GM21515 (cell line): ENCODE data around the gene PSD.

Experiments used
- ATAC-seq: cut with Tn5 transposase; IDR thresholded peaks from one replicate; pipeline ENCODE4 v1.9.1; 2021; ENCODE audit not compliant: unreplicated experiment

PSD gene

DNA sequence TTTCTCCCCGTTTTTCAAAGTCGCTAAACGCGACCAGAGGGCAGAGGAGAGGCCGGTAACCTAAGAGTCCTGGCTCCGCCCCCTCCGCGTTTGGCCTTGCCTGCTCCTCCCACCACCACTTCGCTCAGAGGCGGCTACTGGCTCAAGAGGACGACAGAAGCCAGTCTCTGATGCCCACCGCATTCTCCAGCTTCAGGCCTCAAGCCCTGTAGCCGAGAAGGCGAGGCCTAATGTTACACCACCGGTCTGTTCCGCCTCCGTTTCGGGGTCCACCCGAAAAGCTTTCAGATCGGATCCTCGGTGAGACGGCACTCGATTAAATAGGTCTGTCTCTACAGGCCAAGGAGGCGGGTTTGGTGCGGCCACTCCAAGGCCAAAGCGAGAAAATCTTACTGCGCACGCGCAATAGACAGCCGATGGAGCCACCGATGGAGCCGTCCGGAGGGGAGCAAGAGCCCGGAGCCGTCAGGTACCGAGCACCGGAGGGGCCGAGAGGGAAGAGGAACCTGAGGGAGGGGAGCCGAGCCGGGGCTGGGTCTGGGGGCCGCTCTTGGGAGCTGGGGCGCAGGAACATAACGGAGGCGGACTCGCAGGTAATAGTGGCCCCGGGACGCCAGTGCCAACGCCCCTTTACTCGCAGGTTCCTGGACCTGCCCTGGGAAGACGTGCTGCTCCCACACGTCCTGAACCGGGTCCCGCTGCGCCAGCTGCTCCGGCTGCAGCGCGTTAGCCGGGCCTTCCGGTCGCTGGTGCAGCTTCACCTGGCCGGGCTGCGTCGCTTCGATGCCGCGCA lies 2.3 kb upstream of the PSD start, which contains the start of gene FBXL15:
Gene FBXL15, plus strand, starts transcription at position 123 of the 793 bp plus-strand sequence. Its CDS starts 294 bp downstream, at position 417.
- peak; percentile 58 for ATAC-seq

DNA sequence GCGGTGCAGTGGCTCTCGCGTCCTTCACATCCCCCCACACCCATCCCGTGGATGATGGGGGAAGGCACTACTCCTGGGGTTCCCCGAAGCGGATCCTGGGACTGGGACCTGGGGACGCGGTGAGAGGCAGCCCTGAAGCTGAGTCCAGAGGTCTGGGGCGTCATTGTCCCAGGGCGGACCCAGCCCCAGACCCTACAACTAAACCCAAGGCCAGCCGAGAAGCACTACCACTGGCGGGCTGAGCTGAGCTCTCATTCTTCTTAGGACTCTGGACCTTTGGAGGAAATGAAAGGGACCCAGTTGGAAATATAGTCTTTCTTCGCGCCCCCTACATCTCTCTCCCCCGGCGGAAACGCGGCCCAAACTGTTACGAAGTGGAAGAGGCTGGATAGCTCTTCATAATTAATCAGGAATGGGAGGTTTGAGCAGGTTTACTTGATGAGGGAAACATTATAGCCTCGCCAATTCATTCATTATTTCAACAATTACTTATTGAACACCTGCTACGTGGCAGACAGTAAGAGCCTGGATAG lies 1.7 kb upstream of the PSD start:
- no peak for ATAC-seq

DNA sequence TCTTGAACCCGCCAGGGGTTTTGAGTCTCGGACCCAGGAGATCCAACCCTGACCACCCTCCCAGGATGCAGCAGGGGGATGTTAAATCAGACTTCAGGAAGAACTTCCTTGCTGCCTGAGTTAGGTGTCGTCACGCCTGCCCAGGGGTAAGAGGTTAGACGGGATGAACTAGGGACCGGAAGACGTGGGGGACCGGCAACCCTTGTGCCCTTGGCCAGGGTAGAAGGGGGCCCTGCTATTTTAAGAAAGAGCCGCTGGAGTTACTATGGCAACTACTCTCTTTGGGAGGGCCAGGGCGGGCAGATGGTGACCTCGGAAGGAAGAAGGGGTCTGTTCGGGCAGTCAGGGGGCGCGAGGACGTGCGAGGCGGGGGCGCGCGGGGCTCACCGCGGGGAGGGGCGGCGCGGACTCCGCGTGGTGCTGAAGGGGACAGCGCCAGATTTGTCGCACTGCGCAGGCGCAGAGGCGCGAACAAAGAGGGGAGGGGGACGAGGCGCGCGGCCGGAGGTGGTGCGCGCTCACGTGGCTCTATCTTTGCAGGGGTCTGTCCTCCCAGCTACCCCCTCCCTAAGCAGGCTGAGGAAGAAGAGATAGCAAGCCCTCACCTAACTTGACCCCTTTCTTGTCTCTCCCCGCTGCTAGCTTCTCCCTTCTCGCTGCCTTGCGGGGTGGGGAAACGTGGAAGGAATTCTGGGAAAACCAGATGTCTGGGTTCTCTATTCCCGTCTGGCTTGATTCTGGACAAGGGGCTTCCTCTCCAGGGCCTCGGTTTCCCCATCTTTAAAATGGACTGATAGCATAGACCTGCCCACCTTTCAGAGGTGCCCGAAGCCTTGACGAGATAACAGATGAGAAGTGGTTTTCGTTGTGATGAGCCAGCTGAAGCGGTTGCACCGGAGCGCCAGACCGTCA lies 940 bp upstream of the PSD start:
- ATAC-seq = no peak

DNA sequence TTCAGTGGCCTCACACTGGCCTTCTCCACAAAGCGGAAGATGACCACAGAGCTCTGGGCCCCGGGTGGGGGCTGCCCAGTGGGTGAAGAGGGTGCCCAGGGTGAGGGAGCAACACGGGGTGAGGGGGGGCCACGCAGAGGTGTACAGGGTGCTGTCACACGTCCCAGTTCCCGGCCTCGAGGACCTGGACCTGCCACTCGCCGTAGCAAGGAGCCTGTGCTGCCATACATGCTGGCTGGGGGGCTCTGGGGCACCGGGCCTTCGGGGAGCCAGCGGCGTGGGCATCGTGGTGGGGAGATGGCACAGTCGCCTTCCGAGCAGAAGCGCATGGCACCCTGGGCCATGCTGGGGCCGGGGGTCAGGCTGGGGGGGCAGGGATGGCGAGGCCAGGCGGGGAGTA lies 1.9 kb downstream of the PSD start:
- no peak for ATAC-seq

DNA sequence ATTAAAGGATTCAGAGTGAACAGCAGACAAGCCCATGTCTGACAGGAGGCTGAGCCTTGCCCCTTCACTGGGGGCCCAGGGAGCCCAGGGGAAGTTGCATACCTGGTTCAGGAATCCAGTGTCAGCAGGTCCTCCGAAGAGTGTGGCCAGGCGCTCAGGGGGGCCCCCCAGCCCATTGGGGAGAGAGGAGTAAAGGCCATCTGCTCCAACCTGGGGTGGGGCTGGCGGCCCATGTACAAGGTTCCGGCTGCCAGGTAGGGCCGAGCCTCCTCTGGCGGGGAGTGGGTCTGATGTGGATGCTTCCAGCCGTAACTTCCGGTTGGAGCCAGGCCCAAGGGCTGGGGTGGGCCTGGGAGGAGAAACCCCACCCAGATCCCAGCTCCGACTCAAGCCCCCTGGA lies 2.3 kb downstream of the PSD start:
- ATAC-seq = no peak

DNA sequence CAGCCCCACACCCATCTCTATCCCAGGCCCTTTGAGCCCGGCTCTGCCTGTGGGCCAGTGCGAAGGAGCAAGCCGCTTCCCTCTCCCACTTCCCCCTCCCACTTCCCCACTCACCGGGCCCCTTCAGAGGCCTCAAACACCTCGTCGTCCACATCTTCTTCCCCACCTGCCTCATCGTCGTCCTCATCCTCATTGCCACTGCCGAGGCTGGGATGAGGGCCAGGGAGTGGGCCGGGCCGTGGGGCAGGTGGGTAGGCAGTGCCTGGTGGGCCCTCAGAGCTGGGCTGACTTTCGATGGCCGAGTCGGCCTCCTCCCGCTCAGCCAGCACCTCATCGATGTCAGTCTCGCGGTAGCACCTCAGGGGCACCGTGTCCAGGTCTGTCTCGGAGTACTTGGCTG lies 3.8 kb downstream of the PSD start:
- no peak for ATAC-seq

DNA sequence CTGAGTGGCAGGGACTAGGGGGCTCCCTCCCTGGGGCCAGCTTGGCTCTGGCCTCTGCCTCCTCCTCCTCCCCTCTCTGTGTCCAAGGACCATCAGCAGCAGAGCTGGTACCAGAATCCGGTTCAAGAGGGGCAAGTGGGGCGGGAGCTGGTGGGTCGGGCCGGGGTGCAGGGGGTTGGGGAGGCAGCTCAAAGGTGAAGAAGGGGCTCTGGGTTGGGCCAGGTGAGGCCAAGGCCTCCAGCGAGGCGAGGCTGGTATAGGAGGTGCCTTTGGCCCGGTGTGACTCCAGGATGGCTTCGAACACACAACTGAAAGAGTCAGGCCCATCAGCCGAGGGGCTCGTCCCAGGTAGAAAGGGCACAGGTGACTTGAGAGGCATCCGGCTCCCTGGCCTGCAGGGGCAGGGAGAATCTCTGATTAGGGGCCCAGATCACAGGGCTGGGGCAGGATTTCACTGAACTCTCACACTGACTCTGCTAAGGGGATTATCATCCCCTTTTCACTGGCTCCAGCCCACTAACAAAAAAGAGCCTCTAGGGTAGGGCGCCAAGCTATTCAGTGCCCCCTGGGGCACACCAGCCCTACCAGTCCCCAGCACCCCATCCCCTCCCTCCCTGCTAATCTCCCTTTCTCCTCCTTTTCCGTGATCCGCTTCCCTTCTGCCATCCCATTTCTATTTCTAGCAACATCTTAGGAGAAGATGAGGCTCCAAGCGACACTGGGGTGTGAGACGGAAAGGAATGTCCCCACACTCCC lies 4.6 kb downstream of the PSD start:
- ATAC-seq = no peak

DNA sequence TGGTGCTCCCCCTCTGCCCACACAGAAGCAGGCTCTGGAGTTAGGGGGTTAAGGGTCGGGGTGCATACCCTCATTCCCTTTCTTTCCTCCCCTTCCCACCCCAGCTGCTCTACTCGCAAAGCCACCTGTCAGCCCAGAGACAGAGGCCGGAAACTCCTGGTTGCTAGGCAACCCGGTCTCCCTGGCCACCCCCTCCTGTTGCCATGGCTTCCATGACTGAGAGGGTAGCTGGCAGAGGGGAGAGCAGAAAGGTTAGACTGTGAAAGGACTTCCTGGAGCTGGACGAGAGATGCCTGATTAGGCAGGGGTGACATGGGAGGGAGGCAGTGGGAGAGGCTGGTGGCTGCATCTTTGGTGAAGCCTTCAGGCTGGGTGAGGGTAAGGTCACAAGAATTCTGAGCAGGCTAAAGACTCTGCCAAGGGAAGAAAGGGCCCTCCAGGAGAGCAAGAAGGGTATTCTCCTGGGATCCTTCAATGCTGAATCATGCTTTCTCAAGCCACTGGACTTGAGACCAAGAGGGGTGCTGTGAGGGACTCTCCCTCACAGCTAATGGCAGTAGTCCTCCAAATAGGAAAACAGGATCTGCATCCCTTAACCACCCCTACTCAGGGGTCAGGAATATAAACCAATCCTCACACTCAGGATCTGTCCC lies 5.4 kb downstream of the PSD start:
- no peak for ATAC-seq

DNA sequence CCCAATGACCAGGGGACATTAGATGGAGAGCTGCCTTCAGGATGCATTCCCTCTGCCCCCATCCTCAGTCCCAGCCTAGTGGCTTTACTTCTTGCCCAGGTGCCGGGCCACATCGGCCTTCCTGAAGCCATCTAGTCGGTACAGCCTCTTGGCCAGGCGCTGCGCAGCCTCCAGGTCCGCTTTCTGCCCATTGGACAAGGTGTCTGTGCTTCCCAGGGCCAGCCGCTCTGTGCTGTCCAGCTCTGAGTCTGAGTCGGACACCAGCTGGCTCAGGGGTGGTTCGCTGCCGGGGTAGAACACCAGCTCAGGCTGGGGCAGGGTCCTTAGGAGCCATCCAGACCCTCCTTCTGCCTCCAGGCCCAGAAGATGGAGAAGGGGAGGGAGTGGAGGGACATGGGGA lies 6.3 kb downstream of the PSD start:
- ATAC-seq = no peak

DNA sequence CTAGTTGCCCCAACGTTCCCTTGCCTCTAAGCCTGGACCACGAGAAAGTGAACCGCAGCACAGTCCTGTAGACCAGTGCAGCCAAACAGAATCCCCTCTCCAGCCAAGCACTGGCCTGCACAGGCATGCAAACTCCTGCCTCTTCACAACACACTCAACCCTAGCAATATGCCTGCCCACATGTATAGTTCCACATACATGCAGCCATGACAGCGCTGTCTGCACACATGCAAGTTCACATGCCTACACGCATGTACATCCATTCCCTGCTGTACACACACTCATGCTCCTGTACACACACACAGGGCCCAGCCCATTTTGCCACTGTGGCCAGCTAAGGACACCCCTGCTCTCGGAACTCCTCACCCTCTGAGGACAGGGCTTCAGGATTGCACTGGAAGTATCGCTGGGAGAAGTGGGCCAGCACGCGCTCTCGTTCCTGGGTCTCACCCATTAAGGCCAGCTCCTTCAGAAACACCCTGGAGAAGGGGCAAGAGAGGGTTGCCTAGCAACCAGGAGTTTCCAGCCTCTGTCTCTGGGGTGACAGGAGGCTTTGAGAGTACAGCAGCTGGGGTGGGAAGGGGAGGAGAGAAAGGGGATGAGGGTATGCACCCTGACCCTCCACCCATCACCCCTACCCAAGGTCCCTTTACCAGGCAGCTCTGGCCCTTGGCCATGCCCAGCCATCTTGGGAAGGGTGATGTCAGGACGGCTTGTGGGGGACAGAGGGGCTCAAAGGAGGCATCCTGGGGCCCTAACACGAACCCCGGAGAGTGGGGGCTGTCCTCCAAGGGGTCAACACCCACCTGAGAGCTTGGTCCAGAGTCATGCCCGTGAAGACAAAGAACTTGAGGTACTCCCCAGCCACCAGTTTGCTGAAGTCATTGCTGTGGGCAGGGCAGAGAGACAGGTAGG lies 7.0 kb downstream of the PSD start:
- no peak for ATAC-seq

DNA sequence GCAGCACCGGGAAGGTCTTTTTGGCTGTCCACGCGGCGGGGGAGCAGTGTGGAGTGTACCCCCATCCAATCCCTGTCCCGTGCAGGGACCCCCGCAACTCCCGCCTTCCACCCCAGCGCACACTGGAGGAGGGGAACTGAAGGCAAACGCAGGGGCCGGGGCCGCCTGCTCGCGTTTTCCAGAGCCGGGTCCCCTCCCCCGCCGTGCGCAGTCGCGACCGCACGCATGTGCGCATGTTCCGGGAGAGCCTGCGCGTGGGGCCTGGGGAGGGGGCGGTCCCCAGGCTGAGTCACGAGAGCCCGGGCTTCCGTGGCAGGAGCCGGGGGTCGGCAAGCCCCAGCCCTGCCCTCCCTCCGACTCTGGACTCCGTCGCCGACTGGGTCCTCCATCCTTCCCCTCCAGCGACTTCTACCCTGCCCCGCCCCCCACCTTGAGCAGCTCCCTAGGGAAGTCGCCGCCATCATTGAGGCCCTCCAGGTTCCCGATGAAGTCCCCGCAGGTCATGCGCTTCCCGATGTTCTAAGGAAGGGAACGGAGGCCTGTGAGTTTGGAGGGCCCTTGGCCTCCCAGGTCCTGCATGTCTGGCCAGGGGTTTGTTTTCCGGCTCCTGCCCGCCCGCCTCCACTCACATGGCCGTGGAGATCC lies 8.0 kb downstream of the PSD start:
- ATAC-seq = no peak

DNA sequence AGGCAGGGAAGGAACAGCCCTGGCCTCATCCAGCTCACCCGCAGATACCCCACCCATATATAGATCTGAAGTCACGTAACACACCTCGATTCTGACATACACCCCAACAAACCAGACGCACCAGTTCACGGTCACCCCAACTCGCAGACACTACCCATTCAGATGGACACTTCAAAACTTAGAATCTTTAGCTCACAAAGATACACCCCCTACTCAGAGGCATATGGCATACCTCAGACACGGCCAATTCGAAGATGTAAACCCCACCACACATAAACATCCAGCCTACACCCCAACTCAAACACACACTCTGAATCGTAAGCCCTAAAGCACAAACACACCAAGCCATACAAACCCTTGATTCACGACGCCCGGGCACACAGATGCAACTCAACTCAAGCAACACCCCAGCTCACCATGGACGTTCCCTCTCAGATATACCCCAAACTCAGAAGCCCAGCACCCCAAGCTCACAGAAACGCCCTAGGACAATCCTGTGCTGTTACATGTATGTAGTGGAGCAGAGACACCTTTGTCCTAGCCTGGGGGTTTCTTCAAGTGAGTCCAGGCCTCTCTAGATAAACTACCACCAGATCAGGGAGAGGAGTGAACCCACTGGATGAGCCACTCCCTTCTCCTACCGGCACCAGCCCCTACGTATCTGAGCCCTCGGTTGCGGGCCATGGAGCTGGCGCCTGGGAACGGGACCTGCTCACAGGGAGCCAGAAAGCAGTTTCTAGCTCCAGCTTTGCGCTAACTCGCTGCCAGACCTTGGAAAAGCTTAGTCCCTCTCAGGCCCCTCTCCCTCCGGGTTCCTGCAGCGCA lies 8.8 kb downstream of the PSD start:
- no peak for ATAC-seq

DNA sequence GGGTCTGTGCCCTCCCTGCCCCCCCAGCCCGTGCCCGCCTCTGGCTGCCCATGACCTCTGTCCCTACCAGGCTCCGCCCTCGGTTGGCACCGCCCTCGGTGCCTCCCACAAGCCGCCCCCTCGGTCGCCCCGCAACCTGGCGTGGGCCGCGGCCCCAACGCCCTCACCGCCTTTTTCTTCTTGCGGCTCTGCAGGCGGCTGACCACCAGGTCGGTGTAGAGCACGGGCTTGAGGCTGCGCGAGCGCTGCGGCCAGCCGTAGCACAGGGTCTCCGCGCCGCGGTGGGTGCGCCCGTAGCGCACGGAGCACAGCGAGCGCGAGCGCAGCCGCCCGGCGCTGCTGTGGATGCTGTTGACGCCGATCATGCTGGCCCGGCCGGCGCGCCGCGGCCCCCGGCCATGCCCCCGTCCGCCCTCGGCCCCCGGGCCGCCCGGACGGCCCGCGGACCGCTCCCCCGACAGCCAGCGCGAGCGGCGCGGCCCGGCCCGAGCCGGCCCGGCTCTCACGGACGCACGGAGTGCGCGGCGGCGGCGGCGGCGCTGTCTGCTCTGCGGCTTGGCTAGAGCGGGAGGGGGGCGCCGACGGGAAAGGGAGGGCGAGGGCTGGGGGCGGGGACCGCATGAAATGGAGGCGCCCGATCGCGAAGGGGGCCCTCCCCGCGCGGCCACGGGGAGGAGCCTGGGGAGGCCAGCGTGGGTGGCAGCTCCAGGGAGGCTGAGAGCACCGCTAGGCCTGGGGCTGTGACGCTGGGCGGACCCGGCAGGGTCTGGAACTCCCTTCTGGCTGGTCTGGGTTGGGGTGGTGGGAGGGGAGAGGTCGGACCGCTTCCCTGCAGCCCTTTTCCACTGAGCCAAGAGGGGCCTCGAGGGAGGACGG lies 9.6 kb downstream of the PSD start:
- ATAC-seq = no peak

DNA sequence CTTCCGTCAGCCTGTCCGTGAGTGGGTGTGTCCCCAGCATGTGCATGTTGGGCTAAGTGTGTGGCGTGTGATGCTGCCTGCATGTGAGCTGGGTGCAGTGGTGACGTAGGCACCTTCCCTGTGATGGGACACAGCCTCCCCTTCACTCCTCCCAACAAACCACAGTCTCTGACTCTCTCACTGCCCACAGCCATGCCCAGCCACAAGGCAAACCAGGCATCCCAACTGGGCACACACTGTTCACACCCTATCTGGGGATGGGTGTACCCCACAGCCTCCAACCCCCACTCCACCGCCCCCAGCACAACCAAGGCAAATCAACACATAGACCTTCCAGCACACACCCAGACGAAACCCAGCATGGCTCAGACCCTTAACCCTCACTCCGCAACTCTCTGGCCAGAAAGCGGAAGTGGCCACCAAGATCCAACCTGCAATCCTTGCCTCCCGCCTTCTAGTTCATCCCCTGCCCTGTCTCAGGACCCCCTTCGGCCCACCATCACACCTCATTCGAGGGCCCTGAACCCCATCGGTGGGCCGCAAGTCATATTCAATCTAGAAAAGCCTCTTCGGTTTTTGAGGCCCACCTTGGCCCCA lies 10.4 kb downstream of the PSD start:
- ATAC-seq = no peak

DNA sequence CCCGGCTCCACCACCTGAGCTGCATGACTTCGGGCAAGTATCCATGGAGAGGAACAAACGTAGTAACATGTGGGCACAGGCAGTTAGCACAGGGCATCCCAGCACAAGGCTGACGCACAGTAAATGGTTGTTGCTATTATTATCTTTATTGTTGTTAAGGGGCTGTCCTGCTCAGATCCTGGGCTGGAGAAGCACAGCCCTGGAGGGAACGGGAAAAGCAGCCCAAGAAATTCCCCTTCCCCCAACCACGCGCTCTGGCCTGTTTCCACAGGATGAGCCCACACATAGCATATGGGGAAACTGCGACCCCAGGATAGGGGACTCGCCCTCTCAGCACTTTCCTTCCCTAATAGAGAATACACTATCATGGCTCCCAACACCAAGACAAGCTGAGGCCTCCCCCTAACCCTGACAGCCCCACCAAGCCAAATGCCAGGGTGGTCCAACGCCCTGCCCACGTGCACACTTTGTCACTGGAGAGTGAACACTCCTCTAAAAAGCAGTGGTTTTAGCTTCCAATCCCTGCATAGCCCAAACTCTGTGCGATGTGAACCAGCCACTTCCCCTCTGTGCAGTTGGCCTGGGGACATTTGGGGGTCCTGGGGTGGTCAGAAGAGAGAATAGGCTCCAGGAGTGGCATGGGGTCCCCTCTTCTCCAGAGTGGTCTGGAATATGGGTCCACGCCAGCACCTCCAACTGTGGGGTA lies 11.0 kb downstream of the PSD start:
- no peak for ATAC-seq

DNA sequence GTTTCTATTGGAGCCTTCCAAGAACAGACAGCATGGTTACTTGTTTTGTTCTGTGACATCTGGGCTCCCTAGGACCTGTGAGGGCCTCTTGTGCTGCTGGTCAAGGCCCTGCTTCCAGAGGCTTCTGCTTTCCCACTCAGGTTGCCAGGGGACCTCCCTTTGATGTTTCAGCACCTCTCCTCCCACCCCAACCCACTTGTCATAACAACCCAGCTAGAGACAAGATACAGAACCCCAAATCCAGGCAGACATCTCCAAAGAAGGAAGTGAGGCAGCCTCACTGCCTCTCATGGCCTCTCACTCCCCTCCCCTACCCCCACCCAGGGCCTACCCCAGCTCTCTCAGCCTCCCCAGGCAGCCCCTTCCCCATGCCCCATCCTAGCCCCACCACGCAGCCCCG lies 11.8 kb downstream of the PSD start:
- ATAC-seq = no peak
